Stimulated activated CD4-positive, alpha-beta T cell treated with anti-CD3 and anti-CD28 coated beads, TNF-alpha, amount 100 ng/mL, for 24 hours (primary cell): ENCODE data around the gene PCOLCE2.

Experiments
- DNase-seq, 3 experiments: peaks; one replicate each; pipeline ENCODE4 v3.0.0-alpha.2; 2020; ENCODE audit warnings: low read depth in 3 of 3

Gene PCOLCE2

DNA sequence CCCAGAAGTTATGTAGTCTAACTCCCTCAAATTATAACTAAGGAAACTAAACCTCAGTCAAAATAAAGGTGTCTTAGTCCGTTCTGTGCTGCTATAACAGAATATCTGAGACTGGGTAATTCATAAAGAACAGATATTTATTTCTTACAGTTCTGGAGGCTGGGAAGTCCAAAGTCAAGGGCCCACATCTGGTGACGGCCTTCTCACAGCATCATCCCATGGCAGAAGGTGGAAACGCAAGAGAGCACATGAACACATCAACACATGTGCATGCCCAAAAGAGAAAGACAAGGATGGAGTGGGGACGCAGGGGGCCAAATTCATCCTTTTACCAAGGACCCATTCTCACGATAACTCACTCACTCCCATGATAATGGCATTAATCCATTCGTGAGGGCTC is 73.1 kb downstream of the PCOLCE2 start:
- DNase-seq = no peak

- DNase-seq = no peak
These were observed 79.6 kb downstream of the PCOLCE2 start for GRCh38 chr3:142809259-142809658.

DNA sequence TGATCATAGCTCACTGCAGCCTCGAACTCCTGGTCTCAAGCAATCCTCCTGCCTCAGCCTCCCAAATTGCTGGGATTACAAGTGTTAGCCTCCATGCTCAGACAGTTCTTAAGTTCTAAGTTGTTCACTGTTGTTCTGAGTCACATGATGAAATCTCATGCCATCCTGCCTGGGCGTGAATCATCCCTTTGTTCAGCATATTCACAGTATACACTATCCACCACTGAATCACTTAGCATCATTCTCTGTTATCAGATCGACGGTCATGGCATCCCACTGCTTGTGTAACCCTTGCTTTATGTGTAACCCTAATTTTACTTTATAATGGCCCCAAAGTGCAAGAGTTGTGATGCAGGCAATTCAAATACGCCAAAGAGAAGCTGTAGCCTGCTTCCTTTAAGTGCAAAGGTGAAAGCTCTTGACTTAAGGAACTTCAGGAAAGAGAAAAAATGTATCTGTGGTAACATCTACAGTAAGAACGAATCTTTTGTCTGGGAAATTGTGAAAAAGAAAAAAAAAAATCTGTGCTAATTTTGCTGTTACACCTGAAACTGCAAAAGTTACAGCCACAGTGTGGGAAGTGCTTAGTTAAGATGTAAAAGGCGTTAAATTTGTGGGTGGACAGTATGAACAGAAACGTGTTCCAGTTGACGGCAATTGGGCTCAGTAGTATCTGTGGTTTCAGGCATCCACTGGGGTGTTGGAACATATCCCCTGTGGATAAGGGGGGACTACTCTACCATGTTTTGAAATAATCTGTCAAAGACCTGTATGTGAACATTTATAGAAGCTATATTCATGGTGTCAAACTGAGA is 80.6 kb downstream of the PCOLCE2 start:
- no peak for DNase-seq

DNA sequence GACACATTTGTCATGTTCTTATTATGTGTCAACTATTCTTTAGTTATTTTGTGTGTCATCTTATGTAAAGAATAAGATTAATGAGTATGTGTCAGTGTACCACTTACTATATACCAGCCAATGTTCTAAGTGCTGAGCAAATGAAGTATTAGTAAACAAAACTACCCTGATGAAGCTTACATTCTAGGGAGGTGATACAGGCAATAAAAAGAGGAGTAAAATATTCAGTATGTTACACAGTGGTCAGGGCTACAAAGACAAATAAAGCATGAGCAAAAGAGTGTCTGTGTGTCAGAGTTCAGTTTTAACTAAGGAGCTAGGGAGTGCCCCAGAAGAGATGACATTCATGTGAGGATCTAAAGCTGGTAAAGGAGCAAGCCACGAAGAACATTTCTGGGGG is 86.0 kb downstream of the PCOLCE2 start:
- DNase-seq = no peak

DNA sequence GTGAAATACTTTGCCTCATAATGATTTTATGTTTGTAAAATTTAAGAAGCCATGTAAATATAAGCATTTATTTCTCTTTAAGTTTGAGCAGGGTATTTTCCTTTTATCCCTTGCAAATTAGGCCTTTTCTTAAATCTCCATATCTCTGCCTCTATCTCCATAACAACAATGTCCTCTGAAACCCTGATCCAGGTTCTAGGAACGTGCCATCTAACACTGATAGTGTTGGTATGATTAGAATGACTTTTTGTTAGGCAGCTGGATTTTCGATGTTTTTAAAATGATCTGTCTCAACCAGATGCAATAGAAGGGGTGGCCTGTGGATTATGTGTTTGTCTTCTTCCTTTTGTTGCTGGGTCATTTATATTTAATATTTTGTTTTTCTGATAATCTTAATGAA is 87.1 kb downstream of the PCOLCE2 start:
- DNase-seq = no peak

- no peak for DNase-seq
These were observed 92.1 kb downstream of the PCOLCE2 start for GRCh38 chr3:142796823-142797222.

DNA sequence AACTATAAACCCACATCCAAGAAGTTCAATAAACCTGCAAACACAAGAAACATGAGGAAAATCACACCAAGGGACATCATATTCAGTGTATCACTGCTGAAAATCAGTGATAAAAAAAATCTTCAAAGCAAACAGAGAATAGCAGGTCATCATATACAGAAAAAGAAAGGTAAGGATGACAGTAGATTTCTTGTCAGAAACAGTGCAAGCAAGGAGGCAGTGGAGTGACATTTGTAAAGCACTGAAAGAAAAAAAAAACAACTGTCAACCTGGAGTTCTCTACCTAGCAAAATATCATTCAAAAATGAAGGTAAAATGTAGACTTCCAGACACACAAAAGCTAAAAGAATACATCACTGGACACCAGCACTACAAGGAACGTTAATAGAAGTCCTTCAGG is 93.6 kb downstream of the PCOLCE2 start:
- no peak for DNase-seq

DNA sequence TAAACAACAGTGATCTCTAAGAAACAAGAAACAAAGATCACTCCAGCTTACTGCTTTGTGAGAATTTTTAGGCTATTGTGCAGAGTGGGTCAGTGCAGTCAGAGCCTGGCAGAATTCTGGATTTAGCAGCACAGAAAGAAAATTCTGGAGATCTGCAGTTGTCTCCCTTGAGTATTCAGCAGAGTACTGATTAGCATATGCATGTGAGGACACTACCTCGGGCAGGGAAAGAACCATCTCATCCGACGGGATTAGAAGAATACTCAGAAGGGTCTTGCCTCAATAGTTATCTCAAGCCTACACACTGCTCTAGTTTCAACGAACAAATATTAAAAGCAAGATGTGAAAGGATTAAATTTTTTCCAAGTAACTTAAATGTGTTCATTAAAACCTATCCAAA is 94.4 kb downstream of the PCOLCE2 start:
- DNase-seq = no peak

- DNase-seq = no peak
These were observed 101.2 kb downstream of the PCOLCE2 start for GRCh38 chr3:142787719-142788118.

GRCh38 chr3:142785996-142786395 is 102.9 kb downstream of the PCOLCE2 start:
- DNase-seq = no peak

- no peak for DNase-seq
These were observed 104.7 kb downstream of the PCOLCE2 start for GRCh38 chr3:142784228-142784627.

DNA sequence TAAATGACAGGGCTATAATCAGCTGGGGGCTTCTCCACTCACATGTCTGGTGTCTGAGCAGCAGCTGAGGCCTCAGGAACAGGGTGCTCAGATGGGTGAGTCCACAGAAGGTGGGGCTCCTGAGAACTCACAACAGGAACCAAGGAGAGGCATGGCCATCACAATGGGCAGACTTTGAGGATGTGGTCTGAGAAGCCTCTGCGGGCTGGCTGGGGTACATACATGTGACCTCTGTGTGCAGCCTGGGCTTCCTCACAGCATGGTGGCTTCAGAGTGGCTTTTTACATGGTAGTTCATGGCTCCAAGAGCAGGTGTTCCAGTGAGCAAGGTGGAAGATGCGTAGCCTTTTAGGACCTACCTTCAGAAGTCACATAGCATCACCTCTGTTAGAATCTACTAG is 106.3 kb downstream of the PCOLCE2 start:
- no peak for DNase-seq

DNA sequence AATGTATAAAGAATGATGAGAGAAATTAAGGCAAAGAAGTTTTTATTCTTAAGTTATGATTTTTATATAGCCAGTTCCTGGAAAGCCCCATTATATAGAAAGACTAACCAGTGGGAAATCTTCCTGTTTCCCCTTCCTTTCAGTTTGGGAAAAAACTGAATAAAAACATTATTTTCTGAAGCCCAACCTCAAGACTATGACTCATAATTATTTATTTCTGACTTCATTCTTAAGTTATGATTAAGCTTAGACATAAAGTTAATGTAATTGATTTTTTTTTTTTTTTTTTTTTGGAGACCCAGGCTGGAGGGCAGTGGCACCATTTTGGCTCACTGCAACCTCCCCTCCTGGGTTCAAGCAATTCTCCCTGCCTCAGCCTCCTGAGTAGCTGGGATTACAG is 109.3 kb downstream of the PCOLCE2 start:
- no peak for DNase-seq

DNA sequence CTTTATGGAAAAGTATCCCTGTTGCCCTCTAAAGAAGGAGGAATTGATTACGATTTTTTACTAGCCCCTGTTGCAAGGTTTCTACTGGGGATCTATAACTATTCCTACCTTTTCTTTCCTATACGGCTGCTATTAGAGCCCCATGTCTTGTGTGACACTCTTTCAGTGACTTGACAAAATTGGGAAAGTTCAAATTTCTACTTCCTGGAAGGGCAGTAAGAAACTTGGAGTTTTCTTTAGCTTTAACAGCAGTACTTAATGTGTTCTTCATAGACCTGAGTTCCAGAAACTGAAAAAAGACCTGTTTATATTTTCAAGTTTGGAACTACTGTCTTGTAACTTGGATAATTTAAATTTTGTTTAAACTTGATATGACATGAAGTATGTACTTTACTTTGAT is 110.3 kb downstream of the PCOLCE2 start:
- DNase-seq = no peak

GRCh38 chr3:142777927-142778326 is 111.0 kb downstream of the PCOLCE2 start:
- no peak for DNase-seq

- DNase-seq = no peak
These were observed 120.5 kb downstream of the PCOLCE2 start for GRCh38 chr3:142768338-142768737.
